ENCODE measurements around the gene RHBDD2.

DNA sequence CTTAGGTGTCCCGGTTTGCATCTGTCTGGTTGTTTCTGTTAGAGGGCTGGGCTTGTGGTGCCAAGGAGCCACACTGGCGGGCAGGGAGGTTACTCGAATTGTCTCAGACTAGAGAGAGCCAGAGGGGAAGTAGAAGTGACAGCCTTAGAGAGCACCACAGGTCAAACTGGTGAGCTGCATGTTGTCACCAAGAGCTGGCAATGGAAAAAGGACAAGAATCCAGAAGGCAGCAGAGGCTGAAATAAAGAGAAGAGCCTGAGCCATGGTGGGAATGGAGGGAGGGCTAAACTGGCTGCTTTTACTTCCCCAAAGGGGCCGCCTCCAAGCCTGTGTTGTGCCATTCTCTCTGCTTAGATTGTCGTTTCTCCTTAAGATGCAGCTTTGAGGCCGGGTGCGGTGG lies 31.1 kb upstream of the RHBDD2 start:
- TF ChIP-seq, protein P1, sequence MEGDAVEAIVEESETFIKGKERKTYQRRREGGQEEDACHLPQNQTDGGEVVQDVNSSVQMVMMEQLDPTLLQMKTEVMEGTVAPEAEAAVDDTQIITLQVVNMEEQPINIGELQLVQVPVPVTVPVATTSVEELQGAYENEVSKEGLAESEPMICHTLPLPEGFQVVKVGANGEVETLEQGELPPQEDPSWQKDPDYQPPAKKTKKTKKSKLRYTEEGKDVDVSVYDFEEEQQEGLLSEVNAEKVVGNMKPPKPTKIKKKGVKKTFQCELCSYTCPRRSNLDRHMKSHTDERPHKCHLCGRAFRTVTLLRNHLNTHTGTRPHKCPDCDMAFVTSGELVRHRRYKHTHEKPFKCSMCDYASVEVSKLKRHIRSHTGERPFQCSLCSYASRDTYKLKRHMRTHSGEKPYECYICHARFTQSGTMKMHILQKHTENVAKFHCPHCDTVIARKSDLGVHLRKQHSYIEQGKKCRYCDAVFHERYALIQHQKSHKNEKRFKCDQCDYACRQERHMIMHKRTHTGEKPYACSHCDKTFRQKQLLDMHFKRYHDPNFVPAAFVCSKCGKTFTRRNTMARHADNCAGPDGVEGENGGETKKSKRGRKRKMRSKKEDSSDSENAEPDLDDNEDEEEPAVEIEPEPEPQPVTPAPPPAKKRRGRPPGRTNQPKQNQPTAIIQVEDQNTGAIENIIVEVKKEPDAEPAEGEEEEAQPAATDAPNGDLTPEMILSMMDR (IDR thresholded peaks at IDR 0.05; ENCODE audit: low read length) = no peak
- no peak for TF ChIP-seq EZH2 (IDR thresholded peaks at IDR 0.05; ENCODE audit: borderline replicate concordance, low read length)

Data from OCI-LY1 (cell line).